Neural cell (in vitro differentiated cells): ENCODE measurements around the gene MUSK. TPM values are rescaled to one million over a fixed set of nuclear protein-coding genes. Genes with fewer than 3 reads are reported as not detected.

Source experiments
- H2AFZ ChIP-seq: fragments of 200-600, 300-800 bp; sonication (generic), shearing (Covaris generic); 2 replicates; pipeline ENCODE4 v1.6.0; 2014; ENCODE audit warnings: low read depth, mild to moderate bottlenecking, antibody characterized with exemption, low read length, moderate library complexity
- H3F3A ChIP-seq: fragments of 200-600 bp; shearing (Covaris generic); 2 replicates; pipeline ENCODE4 v1.6.1; 2016; ENCODE audit warnings: mild to moderate bottlenecking, moderate library complexity, mixed read lengths, antibody characterized with exemption, low read length; ENCODE audit not compliant: insufficient read depth, poor library complexity, severe bottlenecking
- H3K27ac ChIP-seq: fragments of 200-600, 300-800 bp; sonication (generic), shearing (Covaris generic); 2 replicates; pipeline ENCODE4 v1.5.1; 2014; ENCODE audit warnings: mild to moderate bottlenecking, low read length, moderate library complexity
- H3K27me3 ChIP-seq: fragments of 300-800, 200-600 bp; sonication (generic), shearing (Covaris generic); 2 replicates; pipeline ENCODE4 v1.6.0; 2014; ENCODE audit warnings: mild to moderate bottlenecking, low read depth, low read length, moderate library complexity; ENCODE audit not compliant: insufficient read depth
- H3K36me3 ChIP-seq: fragments of 300-800, 200-600 bp; sonication (generic), shearing (Covaris generic); 2 replicates; pipeline ENCODE4 v1.5.1; 2014; ENCODE audit warnings: mild to moderate bottlenecking, antibody characterized with exemption, low read length, moderate library complexity; ENCODE audit not compliant: insufficient read depth
- H3K4me2 ChIP-seq: fragments of 300-800, 200-600 bp; sonication (generic), shearing (Covaris generic); 2 replicates; pipeline ENCODE4 v1.6.0; 2014; ENCODE audit warnings: mild to moderate bottlenecking, low read length
- H3K4me3 ChIP-seq: fragments of 300-800, 200-600 bp; sonication (generic), shearing (Covaris generic); 2 replicates; pipeline ENCODE4 v1.5.1; 2014; ENCODE audit warnings: mild to moderate bottlenecking, low read length, moderate library complexity
- H3K79me2 ChIP-seq: fragments of 200-600 bp; shearing (Covaris generic); replicated peaks from 2 replicates; pipeline ENCODE4 v1.6.0; 2014; ENCODE audit warnings: mild to moderate bottlenecking, low read length, moderate library complexity; ENCODE audit not compliant: insufficient read depth
- H3K9ac ChIP-seq: fragments of 300-800, 200-600 bp; sonication (generic), shearing (Covaris generic); 2 replicates; pipeline ENCODE4 v1.6.1; 2016; ENCODE audit warnings: mild to moderate bottlenecking, low read length, mixed read lengths
- H3K9me2 ChIP-seq: fragments of 200-600 bp; shearing (Covaris generic); 2 replicates; pipeline ENCODE4 v1.6.1; 2016; ENCODE audit warnings: mild to moderate bottlenecking, low read length, mixed read lengths; ENCODE audit not compliant: insufficient read depth
- H3K9me3 ChIP-seq: fragments of 200-600, 300-800 bp; sonication (generic), shearing (Covaris generic); 2 replicates; pipeline ENCODE4 v1.6.1; 2016; ENCODE audit warnings: mild to moderate bottlenecking, mixed run types, low read length, moderate library complexity, mixed read lengths
- H4K20me1 ChIP-seq: fragments of 200-600 bp; shearing (Covaris generic); 2 replicates; pipeline ENCODE4 v1.6.1; 2016; ENCODE audit warnings: mild to moderate bottlenecking, mixed run types; ENCODE audit not compliant: insufficient read depth
- CTCF ChIP-seq: fragments of 450-650 bp; IDR thresholded peaks from 2 replicates; pipeline ENCODE4 v1.5.1; 2014; ENCODE audit warnings: antibody characterized with exemption, mild to moderate bottlenecking, moderate library complexity; ENCODE audit not compliant: poor library complexity, severe bottlenecking
- EP300 ChIP-seq: fragments of 450-650 bp; conservative IDR thresholded peaks from 2 replicates; pipeline ENCODE4 v1.6.1; 2014; ENCODE audit warnings: antibody characterized with exemption, mild to moderate bottlenecking, moderate library complexity; ENCODE audit not compliant: poor library complexity, severe bottlenecking
- EZH2 ChIP-seq: fragments of 200-600, 300-800 bp; shearing (Covaris generic), sonication (generic); IDR thresholded peaks from 2 replicates; pipeline ENCODE4 v1.6.1; 2014; ENCODE audit warnings: antibody characterized with exemption, low read length, borderline replicate concordance, mild to moderate bottlenecking; ENCODE audit not compliant: insufficient read depth, poor library complexity, severe bottlenecking
- MXI1 ChIP-seq: fragments of 450-650 bp; conservative IDR thresholded peaks from 2 replicates; pipeline ENCODE4 v1.6.1; 2014; ENCODE audit warnings: antibody characterized with exemption, mild to moderate bottlenecking; ENCODE audit not compliant: poor library complexity, severe bottlenecking
- POLR2AphosphoS5 ChIP-seq: IDR thresholded peaks from 2 replicates; pipeline ENCODE4 v1.6.1; 2012
- RAD21 ChIP-seq: fragments of 450-650 bp; conservative IDR thresholded peaks from 2 replicates; pipeline ENCODE4 v1.6.1; 2014; ENCODE audit warnings: antibody characterized with exemption, mild to moderate bottlenecking, moderate library complexity
- REST ChIP-seq: IDR thresholded peaks from 2 replicates; pipeline ENCODE4 v1.6.1; 2012; ENCODE audit warnings: borderline replicate concordance
- SMC3 ChIP-seq: fragments of 450-650 bp; conservative IDR thresholded peaks from 2 replicates; pipeline ENCODE4 v1.6.1; 2014; ENCODE audit warnings: antibody characterized with exemption, mild to moderate bottlenecking, moderate library complexity; ENCODE audit not compliant: poor library complexity
- TAF1 ChIP-seq: IDR thresholded peaks from 2 replicates; pipeline ENCODE4 v1.6.1; 2012; ENCODE audit warnings: low read depth
- polyA plus RNA-seq: library from polyadenylated mRNA; depleted of rRNA; stranded (reverse); fragments of >200 nt; gene quantifications from 2 replicates; pipeline ENCODE4 v1.2.3, GENCODE V29; 2014

MUSK gene
- polyA plus RNA-seq, 1 donor from 2014 or later = not detected

GRCh38 chr9:110731437-110732028, 62.9 kb downstream of the MUSK start:
- no peaks in the 10 kb centered on the region for H4K20me1 ChIP-seq
- no peaks in the 10 kb centered on the region for H3K36me3 ChIP-seq
- TF ChIP-seq RAD21 = no peak
- no peaks in the 10 kb centered on the region for H3K79me2 ChIP-seq
- H3K27ac ChIP-seq = no peak overlapping the region
- no peaks in the 10 kb centered on the region for H3F3A ChIP-seq
- H3K9me2 ChIP-seq = no peaks in the 10 kb centered on the region
- no peak overlapping the region for H3K9ac ChIP-seq
- peaks cover 4% of the 10 kb centered on the region for H3K9me3 ChIP-seq
- H3K4me3 ChIP-seq = no peak overlapping the region
- peaks cover 83% of the 10 kb centered on the region for H3K27me3 ChIP-seq
- no peak overlapping the region for H3K4me2 ChIP-seq
- H2AFZ ChIP-seq = no peak overlapping the region

GRCh38 chr9:110738982-110739381, 70.4 kb downstream of the MUSK start:
- Histone ChIP-seq H3K79me2 (no peaks in the 10 kb centered on the region), H3K4me3 (no peak overlapping the region), H3K4me2 (no peak overlapping the region), H3K9me2 (no peaks in the 10 kb centered on the region), H3K27me3 (peaks cover 11% of the 10 kb centered on the region), H3K27ac (no peak overlapping the region), H4K20me1 (no peaks in the 10 kb centered on the region), H3K9me3 (no peaks in the 10 kb centered on the region), H3K9ac (no peak overlapping the region), H3K36me3 (no peaks in the 10 kb centered on the region), H2AFZ (no peak overlapping the region), H3F3A (no peaks in the 10 kb centered on the region)
- TF ChIP-seq POLR2AphosphoS5 (no peak), MXI1 (no peak), REST (no peak), CTCF (no peak), EZH2 (no peak), RAD21 (no peak), EP300 (no peak), TAF1 (no peak), SMC3 (no peak)
